Measurements from ENCODE around the gene PORCN.

DNA sequence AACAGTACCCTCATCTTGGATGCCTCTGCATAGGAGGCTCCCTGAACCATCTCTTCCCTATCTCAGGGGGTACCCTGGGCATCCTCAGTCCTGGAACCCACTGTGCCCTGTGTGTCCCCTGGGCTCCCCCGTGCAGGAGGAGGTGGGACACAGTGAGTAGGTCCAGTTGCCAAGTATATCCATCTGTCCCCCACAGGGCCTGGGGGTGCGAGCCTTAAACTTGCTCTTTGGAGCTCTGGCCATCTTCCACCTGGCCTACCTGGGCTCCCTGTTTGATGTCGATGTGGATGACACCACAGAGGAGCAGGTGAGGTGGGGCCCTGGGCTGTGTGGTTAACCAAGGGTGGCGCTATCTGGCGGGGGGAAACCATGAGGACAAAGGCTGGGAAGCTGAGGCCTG, 8.2 kb downstream of the PORCN start:
- TF ChIP-seq, protein P1, sequence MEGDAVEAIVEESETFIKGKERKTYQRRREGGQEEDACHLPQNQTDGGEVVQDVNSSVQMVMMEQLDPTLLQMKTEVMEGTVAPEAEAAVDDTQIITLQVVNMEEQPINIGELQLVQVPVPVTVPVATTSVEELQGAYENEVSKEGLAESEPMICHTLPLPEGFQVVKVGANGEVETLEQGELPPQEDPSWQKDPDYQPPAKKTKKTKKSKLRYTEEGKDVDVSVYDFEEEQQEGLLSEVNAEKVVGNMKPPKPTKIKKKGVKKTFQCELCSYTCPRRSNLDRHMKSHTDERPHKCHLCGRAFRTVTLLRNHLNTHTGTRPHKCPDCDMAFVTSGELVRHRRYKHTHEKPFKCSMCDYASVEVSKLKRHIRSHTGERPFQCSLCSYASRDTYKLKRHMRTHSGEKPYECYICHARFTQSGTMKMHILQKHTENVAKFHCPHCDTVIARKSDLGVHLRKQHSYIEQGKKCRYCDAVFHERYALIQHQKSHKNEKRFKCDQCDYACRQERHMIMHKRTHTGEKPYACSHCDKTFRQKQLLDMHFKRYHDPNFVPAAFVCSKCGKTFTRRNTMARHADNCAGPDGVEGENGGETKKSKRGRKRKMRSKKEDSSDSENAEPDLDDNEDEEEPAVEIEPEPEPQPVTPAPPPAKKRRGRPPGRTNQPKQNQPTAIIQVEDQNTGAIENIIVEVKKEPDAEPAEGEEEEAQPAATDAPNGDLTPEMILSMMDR (IDR thresholded peaks at IDR 0.05): no peak
- no peak for TF ChIP-seq POLR2A (IDR thresholded peaks at IDR 0.05)
